ENCODE results near the gene CCDC188. TPM values are rescaled to one million over a fixed set of nuclear protein-coding genes. Genes with fewer than 3 reads are reported as not detected.

CCDC188 gene
- total and polyA plus RNA-seq, 2 donors (not counting 1 experiment from before 2014, with no cell fraction given): 0.33 to 0.59 TPM

- Histone ChIP-seq H3K79me2 (ENCODE audit: control insufficient read depth, insufficient read depth, low read length) (peaks cover 28% of the 10 kb centered on the region), H4K20me1 (ENCODE audit: control insufficient read depth, extremely low read depth, insufficient read depth, low read length) (no peaks in the 10 kb centered on the region), H3K9ac (ENCODE audit: insufficient read depth, low read length) (no peak overlapping the region), H3K4me1 (ENCODE audit: control insufficient read depth, extremely low read depth, insufficient read depth, low read length) (peaks cover 2% of the 10 kb centered on the region), H3K4me2 (ENCODE audit: extremely low read depth, insufficient read depth, low read length) (no peak overlapping the region), H3K36me3 (ENCODE audit: control insufficient read depth, insufficient read depth, low read length) (peaks cover 50% of the 10 kb centered on the region), H3K27me3 (ENCODE audit: control insufficient read depth, insufficient read depth, low read length) (no peaks in the 10 kb centered on the region), H3K4me3 (replicated peaks in 1 of 4; ENCODE audit: control extremely low read depth in 1 of 4, insufficient read depth in 1 of 4, low read depth in 3 of 4, low read length in 4 of 4) (no peak overlapping the region), H2AFZ (ENCODE audit: low read length) (no peak overlapping the region), H3K9me3 (ENCODE audit: control insufficient read depth, insufficient read depth, low read depth, low read length) (no peaks in the 10 kb centered on the region), H3K27ac (ENCODE audit: insufficient read depth, low read length) (no peak overlapping the region)
- no peak for DNase-seq (ENCODE audit: low read depth in 2 of 2)
- TF ChIP-seq EZH2 (IDR thresholded peaks at IDR 0.05; ENCODE audit: low read length, missing control alignments) (no peak), CTCF (conservative IDR thresholded peaks at IDR 0.05 in 1 of 2, IDR thresholded peaks at IDR 0.05 in 1 of 2; ENCODE audit: low read depth in 1 of 2, low read length in 2 of 2) (no peak)
Measured at GRCh38 chr22:20112623-20113511, 38.0 kb downstream of the CCDC188 start.

- Histone ChIP-seq H4K20me1 (ENCODE audit: control insufficient read depth, extremely low read depth, insufficient read depth, low read length) (no peaks in the 10 kb centered on the region), H3K4me1 (ENCODE audit: control insufficient read depth, extremely low read depth, insufficient read depth, low read length) (peaks cover 2% of the 10 kb centered on the region), H3K4me3 (replicated peaks in 1 of 4; ENCODE audit: control extremely low read depth in 1 of 4, insufficient read depth in 1 of 4, low read depth in 3 of 4, low read length in 4 of 4) (no peak overlapping the region), H3K79me2 (ENCODE audit: control insufficient read depth, insufficient read depth, low read length) (peaks cover 25% of the 10 kb centered on the region), H3K9me3 (ENCODE audit: control insufficient read depth, insufficient read depth, low read depth, low read length) (no peaks in the 10 kb centered on the region), H3K36me3 (ENCODE audit: control insufficient read depth, insufficient read depth, low read length) (peaks cover 59% of the 10 kb centered on the region), H2AFZ (ENCODE audit: low read length) (no peak overlapping the region), H3K27ac (ENCODE audit: insufficient read depth, low read length) (no peak overlapping the region), H3K27me3 (ENCODE audit: control insufficient read depth, insufficient read depth, low read length) (no peaks in the 10 kb centered on the region), H3K9ac (ENCODE audit: insufficient read depth, low read length) (no peak overlapping the region), H3K4me2 (ENCODE audit: extremely low read depth, insufficient read depth, low read length) (no peak overlapping the region)
- TF ChIP-seq CTCF (conservative IDR thresholded peaks at IDR 0.05 in 1 of 2, IDR thresholded peaks at IDR 0.05 in 1 of 2; ENCODE audit: low read depth in 1 of 2, low read length in 2 of 2): no peak
- no peak for TF ChIP-seq EZH2 (IDR thresholded peaks at IDR 0.05; ENCODE audit: low read length, missing control alignments)
- no peak for DNase-seq (ENCODE audit: low read depth in 2 of 2)
Measured at GRCh38 chr22:20111689-20112622, 38.9 kb downstream of the CCDC188 start.

Data from fibroblast of lung (primary cell).